Measurements from ENCODE around the gene ABCA1.
"Not testable (repeated sequence)": the region's sequence is repeated elsewhere in the genome, so short reads cannot be mapped to it uniquely, and the experiment has no call there.

Gene ABCA1, protein sequence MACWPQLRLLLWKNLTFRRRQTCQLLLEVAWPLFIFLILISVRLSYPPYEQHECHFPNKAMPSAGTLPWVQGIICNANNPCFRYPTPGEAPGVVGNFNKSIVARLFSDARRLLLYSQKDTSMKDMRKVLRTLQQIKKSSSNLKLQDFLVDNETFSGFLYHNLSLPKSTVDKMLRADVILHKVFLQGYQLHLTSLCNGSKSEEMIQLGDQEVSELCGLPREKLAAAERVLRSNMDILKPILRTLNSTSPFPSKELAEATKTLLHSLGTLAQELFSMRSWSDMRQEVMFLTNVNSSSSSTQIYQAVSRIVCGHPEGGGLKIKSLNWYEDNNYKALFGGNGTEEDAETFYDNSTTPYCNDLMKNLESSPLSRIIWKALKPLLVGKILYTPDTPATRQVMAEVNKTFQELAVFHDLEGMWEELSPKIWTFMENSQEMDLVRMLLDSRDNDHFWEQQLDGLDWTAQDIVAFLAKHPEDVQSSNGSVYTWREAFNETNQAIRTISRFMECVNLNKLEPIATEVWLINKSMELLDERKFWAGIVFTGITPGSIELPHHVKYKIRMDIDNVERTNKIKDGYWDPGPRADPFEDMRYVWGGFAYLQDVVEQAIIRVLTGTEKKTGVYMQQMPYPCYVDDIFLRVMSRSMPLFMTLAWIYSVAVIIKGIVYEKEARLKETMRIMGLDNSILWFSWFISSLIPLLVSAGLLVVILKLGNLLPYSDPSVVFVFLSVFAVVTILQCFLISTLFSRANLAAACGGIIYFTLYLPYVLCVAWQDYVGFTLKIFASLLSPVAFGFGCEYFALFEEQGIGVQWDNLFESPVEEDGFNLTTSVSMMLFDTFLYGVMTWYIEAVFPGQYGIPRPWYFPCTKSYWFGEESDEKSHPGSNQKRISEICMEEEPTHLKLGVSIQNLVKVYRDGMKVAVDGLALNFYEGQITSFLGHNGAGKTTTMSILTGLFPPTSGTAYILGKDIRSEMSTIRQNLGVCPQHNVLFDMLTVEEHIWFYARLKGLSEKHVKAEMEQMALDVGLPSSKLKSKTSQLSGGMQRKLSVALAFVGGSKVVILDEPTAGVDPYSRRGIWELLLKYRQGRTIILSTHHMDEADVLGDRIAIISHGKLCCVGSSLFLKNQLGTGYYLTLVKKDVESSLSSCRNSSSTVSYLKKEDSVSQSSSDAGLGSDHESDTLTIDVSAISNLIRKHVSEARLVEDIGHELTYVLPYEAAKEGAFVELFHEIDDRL (N-terminal part only)

DNA sequence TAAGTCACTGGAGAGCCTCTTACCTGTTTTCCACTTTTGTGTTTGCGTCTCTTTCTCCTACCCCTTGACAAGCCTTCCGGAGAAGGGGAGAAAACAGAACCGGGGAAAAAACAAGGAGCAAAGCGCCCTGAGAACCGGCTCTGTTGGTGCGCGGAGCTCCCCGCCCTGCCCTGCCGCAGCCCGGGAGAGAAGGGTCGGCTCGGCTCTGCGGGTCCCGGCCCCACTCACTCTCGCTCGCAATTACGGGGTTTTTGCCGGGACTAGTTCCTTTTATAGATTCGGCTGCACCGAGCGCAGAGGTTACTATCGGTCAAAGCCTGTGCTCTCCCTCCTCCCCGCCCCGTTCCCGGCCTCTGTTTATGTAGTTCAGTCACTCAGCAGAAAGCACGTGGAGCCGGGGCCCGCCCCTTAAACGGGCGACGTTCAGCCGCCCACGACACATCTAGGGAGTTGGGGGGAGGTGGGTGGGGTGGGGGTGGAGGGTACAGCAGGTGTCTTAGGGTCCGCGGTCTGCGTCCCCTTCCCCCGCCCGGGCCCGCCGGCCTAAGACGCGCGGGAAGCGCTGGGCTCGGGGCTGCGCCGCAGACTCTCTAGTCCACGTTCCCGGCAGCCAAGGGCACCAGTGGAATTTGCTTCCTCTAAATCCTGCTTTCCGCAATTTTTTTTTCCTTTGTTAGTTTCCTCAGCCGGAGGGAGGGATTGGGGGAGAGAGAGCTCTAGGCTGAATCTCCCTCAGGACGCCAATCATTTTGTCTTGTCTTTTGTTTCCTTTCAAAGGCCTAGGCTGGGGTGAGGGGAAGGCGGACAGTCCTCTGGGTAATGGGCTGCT, at the start of gene ABCA1:
ABCA1 (minus strand) TSS at position 244 of the 829 bp plus-strand sequence. CDS start 24,476 bp downstream, outside the sequence.
- DNase-seq (ENCODE audit: low spot score) = peak; percentile 76

DNA sequence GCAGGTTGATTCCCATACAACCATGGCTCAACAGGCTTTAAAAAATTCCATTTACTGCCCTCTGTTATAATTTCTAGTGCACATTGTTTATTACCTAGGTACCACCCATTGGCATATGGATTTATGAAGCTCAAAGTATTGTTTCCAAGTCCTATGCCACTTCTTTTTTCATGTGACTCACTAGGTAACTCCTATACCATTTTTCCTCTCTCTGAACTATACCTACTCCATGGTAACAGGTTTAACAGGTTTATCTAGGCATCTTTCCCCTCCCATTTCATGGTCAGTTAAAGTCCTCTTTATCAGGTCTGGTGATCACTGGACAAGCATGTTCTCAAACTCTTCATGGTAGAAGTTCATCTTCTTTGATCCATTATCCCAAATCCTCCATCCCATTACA, 49.6 kb upstream of the ABCA1 start:
- no peak for DNase-seq (ENCODE audit: low spot score)

DNA sequence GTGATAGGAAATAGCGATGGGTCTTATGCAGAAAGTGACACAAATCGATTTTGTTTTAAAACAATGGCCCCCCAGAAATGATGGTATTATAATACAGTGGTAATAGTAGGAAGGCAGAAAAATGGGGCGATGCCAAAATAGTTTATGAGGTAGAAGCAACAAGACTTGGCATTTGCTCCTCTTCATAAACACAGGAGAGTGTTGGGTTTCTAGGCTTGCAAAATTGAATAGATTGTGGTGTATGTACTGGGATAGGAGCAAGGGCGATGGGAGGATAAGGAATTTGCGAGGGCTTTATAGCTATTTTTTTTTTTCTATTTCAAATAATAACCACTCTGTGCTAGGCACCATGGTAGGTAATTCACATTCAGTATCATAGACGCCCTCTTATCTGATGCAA, 49.2 kb upstream of the ABCA1 start:
- DNase-seq (ENCODE audit: low spot score) = no peak

DNA sequence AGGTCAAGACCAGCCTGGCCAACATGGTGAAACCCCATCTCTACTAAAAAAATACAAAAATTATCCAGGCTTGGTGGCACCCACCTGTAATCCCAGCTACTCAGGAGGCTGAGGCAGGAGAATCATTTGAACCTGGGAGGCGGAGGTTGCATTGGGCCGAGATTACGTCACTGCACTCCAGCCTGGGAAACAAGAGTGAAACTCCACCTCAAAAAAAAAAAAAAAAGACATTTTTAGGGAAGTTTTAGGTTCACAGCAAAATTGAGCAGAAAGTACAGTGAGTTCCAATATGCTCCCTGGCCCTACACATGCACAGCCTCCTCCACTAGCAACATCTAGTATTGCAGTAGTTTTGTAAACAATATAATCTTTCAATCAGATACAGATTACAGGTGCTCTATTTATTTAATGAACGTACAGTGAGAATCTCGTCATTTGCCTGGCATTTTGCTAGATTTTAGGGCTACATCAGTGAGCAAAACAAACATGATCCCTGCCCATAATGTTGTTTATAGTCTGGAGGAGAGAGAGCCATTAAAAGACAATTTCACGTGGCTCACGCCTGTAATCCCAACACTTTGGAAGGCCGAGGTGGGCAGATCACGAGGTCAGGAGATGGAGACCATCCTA, 48.1 kb upstream of the ABCA1 start:
- not testable (repeated sequence) for DNase-seq (ENCODE audit: low spot score)

DNA sequence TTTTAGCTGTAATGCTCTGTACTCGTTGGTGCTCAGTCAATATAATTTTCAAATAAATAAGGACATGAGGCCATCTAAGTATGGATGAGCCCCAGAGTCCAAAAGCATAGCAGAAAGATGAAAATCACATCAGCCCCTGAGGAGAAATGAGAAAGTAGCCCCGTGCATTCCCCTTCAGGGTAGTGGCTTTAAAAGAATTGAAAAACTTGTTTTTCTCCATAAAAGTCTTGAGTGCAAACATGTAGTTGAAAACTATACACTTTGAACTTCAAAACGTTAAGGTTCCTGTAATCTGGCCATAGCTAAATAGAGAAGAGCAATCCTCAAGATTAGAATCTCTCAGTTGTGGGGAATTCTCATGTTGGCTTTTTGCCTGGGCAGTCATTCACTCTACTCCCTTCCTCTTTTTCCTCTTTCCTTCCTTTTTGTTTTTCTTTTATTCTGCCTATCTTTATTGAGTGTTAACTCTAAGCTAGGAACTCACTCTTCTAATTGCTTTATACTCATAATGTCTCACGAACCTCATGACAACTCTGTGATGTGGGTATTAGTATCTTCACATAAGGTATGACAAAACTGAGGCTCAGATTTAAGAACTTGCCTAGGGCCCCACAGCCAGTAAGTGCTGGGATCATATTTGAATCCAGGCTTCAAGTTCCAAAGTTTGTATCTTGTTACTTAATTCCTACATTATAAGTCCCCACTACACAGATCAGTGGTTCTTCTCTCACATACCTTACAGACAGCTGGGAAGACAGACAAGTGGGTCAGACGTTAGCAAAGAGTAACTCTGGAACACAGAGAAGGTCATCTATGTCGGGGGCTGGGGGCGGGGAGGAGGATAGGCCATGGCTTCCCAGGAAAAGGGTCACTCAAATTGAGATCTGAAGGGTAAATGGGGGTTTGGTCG, 46.4 kb upstream of the ABCA1 start:
- no peak for DNase-seq (ENCODE audit: low spot score)

DNA sequence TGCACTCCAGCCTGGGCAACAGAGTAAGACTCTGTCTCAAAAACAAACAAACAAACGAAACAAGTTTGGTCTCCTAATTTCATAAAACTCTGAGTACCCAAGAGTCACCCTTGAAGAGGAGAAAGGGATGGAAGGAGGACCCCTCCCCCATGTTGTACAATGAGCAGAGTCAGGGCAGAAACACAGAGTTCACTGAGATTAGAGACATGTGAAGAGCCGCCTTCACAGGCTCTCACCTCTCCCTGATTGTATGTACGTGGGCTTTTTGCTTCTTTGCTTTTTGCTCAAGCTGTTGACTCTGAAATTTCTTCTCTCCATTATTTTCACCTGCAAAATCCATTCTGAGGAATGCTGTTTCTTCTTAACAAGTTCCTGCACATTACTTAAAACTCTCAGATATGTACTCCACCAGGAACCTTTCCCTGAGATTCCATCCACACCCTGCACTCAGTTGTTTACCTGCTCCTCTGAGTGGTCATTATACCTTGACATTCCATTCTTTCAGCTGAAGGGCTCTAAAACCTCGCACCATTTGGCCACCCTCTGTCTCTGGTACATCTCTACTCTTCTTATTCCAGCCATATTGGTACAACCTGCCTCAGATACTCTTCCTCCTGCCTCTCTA, 44.4 kb upstream of the ABCA1 start:
- no peak for DNase-seq (ENCODE audit: low spot score)

DNA sequence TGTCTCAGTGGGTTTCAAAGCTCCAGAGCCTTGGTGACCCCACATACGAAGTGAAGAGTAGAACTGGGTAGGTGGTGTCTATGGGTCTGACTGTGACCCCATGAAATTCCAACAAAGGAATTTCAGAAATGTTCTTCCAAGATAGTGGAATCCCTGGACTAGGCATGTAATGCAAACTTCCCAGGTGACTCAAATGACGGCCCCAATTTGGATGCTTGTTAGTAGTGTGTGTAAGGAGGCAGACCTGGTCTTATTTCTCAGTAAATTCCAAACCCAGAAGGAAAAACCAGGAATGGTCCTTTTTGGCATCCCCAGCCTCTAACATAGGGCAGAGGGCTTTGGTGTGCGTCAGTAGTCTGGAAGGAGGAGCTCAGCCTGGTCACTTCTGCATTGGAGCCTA, 43.6 kb upstream of the ABCA1 start:
- peak; percentile 24 for DNase-seq (ENCODE audit: low spot score)

DNA sequence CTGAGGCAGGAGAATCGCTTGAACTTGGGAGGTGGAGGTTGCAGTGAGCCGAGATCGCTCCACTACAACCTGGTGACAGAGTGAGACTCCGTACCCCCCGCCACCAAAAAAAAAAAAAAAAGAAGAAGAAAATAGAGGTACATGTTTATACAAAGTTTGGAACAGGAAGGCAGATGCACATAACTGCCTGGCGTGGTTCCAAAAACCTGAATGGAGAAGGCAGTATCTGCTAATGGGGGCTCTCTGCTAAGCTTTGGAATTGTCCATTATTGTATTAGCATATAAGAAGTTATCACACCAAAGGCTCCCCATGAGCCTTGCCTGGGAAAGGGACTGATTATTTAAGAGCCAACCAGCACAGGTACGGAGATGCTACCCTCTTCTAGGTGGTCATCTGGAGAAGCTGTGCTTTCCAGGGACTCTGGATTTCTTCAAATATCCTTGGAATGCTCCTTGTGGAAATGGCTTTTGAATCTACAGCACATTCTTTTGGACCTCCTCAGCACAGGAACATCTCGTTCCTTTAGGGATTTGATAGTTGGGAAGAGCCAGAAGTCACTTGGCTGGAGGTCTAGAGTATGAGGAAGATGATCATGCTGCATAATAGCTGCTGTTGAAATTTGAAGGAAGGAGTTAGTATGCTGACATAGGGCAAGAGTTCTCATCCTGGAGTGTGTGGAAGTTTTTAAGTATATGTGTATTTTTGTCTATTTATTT, 42.5 kb upstream of the ABCA1 start:
- no peak for DNase-seq (ENCODE audit: low spot score)

DNA sequence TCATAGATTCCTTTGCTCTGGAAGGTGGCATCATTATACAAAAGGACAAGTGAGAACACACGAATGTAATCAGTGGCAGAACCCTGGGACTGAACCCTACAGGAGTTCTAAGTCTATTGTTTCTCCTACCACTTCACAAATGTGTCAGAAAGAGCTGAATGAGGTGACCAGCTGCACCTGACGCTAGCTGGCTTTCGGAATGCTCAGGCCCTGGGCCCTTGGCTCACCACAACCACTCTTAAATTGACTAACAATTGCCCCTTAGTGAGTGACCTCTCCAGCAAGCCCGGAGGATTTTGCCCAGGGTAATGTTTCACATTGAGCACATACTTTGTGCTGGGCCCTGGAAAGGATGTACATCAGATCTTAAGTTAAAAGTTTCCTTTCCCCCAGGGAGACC, 41.2 kb upstream of the ABCA1 start:
- no peak for DNase-seq (ENCODE audit: low spot score)

DNA sequence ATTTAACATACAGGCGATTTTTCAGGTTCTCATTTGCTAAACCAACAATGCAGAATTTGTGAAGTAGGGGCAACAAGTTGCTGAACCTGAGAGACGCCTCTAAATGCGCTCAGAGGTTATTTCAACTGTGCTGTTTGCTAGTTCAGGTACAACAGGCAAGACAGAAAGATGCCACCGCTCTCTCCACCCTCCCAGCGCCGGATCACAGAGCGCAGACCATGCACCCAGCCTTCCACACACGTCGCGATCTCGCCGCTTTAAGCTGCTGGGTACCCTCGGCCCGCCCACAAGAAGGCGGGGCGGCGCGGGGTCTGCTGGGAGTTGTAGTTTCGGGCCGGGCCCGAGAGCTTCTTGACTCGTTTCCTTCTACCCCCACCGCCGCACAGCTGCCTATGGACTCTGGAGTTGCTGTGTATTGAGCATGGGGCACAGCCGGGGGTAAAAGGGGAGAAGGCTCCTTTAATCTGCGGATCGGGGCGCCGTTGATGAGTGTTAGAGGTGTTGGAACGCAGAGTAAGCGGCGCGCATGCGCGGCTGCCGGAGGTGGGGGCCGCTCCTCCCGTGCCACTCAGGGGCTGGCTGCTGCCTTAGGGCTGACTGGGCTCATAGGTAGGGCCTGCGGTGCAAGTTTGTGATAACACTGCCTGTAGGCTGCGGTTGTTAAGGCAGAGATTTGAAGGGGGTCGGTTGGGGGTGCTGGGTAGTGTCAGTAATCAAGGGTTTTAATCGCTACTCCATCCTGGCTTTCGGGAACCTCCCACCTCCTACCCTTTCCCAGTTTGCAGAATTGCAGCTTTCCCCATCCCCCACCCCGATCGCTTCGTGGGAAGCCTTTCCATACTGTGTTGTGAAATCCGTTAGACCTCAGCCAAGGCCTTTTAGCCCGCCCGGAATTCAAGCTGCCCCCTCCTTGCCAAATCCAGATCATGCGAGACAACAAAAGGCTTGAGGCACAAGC, 40.3 kb upstream of the ABCA1 start:
- peak; percentile 85 for DNase-seq (ENCODE audit: low spot score)

DNA sequence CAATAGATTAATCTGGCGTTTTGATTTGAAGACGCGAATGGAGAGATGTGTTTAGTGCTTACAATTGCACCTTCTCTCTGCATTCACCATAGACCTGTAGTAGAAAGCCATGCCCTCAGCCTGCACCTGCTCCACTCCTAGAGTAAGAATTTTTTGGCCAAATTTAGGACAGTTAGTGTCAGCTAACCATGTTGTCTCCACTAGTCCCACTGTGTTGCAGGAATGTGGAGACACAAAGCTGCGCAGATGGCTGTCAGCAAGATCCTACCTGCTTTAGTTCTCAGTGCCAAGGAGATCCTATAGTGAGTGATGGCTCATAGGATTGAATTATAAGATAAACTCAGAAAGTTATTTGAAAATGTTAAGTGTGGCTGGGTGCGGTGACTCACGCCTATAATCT, 35.1 kb upstream of the ABCA1 start:
- DNase-seq (ENCODE audit: low spot score) = no peak

DNA sequence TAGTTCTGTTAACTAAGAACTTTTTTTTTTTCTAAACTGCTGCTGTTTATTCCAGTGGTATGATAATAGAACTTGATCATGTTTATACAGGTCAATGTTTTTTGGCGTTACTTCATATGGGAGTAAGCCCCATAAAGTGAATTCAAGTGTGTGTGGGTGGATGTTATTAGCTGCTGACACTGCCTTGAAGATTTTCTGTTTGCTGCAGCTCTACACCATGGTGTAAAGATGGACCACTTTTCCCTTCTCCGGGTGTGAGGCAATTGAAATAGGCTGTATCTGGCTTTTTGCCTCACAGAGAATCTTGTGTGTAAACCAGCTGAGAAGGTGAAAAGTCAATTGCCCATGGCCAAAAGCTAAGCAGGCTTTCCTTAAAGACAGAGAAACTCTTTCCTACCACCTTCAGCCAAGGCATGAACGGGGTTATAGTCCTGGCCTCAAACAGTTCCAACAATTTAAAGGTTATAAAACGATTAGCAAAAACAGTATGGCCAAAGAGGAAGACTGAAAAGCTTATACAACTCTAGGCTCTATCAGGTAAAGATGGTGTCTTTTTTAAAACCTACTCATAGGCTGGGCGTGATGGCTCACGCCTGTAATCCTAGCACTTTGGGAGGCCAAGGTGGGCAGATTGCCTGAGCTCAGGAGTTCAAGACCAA, 33.9 kb upstream of the ABCA1 start:
- no peak for DNase-seq (ENCODE audit: low spot score)

DNA sequence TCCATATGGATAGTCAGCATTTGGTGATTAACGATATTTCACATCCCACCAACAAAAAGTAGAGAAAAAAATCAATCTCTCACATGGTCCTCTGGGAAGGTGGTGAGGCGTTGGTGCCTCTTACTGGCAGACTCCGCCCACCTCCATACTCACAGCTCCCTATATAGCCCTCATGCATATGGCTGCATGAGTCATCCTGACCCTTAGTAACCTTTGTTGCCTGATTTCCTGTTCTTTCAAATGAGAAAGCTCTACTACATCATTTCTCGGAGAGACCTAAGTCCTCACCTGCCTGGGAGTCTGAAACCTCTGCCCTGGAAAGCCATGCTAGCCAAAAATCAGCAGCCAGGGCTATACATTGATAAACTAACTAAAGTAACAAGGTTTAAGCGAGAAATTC, 33.3 kb upstream of the ABCA1 start:
- peak; percentile 21 for DNase-seq (ENCODE audit: low spot score)

DNA sequence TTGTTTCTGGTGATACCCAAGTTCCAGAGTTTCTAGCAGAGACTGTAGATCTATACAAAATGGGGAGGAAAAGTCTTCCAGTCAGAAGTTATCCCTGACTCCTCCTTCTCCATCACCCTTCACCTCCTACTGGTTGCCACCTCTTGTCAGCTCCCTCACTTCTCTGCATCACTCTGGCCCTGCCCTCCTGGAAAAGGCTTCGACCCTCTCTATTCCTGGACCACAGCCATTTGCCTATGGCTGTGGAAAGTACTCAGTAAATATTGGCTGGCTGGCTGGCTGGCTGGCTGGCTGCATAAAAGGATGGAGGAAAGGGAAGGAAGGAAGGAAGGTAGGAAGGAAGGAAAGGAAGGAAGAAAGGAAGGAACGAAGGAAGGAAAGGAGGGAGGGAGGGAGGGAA, 32.7 kb upstream of the ABCA1 start:
- no peak for DNase-seq (ENCODE audit: low spot score)

DNA sequence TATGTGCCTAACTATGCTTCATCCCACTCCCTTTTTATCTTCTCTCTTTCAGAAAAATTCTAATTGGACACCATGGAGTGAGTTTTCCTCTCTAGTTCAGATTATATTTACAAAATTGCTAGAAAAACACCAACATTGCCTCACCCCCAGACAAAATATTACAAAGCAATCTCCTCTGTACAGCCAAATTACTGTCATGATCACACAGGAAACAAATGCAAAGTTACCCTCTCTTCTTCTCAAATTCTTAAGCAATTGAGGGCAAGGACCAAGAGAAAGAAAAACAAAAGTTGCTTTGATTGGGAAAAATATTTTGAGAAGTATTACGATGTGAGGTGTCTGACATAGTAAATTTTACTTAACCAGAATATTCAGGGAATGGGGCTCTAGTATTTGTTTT, 30.8 kb upstream of the ABCA1 start:
- DNase-seq (ENCODE audit: low spot score) = no peak

DNA sequence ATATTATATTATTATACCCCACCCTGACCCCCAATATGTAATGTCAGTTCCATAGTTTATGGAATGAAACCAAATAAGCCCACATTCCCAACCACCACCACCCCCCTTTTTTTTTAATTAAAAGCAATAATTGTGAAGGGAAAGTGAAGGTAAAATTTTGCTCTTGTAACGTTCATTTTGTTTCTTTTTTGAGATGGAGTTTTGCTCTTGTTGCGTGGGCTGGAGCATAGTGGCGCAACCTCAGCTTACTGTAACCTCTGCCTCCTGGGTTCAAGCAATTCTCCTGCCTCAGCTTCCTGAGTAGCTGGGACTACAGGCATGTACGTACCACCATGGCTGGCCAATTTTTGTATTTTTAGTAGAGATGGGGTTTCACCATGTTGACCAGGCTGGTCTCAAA, 30.1 kb upstream of the ABCA1 start:
- DNase-seq (ENCODE audit: low spot score) = not testable (repeated sequence)

DNA sequence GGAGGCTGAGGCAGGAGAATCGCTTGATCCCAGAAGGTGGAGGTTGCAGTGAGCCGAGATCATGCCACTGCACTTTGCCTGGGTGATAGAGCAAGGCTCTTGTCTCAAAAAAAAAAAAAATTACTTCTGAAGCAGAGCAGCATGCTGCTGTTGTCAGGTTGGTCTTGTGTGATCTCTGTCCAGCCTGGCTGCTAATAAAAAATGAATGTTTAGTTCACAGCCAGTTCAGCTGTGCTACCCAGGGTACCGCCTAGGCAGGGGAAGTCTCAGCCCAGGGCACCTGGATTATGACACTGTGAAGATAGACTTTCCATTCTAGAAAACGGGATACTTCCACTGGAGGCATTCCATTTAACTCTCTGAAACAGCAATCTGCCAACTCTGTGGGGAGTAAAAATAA, 23.5 kb upstream of the ABCA1 start:
- DNase-seq (ENCODE audit: low spot score) = no peak

Data from kidney tubule cell (primary cell).